Endothelial cell of umbilical vein (primary cell): Measurements from ENCODE around the gene RNH1.

Source experiments
- CTCF ChIP-seq, 2 donors: IDR thresholded peaks; 1 replicate in 1 of 2; 2 replicates in 1 of 2; pipeline ENCODE4 v1.5.1; 2011; ENCODE audit warnings: low read length in 2 of 2, mild to moderate bottlenecking in 2 of 2, moderate library complexity in 2 of 2, control low read depth in 1 of 2, inconsistent platforms in 1 of 2, low read depth in 1 of 2; ENCODE audit not compliant: insufficient read depth in 1 of 2; ENCODE audit errors: extremely low read depth in 1 of 2
- POLR2AphosphoS5 ChIP-seq: IDR thresholded peaks from 2 replicates; pipeline ENCODE4 v1.6.1; 2012; ENCODE audit warnings: low read depth, mild to moderate bottlenecking, control low read depth, low read length, moderate library complexity; ENCODE audit not compliant: insufficient read depth

DNA sequence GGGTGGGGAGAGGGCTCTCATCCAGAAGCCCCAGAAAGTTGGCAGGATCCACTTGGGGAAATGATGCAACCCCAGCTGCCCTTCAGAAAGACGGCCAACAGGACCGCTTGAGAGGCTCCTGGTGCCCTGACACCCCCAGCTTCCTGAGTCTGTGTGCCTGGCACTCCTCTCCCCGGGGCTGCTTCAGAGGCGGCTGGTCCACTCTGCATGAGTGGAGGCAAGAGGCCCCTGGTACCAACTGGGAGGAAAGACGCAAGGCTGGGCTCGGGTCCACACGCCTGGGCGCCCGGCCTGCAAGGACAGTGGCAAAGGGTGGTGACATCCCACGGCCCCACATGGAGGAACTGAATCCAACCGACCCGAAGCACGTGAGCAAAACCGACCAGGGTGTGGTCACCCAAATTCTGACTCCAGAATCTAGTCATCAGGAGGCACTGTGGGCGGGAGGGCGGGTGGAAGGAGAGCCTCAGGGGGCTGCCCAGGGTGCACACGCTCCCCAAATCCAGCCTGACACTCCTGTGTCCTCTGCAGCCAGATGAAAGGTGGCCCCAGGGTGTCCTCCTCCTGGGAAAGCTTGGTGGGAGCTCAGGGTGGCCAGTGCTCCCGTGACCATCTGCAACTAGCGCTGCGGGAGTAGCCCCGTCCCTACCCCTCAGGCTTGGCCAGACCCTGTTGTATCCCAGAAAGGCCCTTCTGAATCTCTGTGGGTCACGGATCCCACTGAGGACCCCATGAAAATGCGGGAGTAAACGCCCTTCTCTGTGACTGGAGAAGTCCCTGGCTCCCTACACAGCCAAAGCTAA is 3.7 kb downstream of the RNH1 start:
- no peak for TF ChIP-seq POLR2AphosphoS5
- TF ChIP-seq CTCF (IDR thresholded peaks at IDR 0.05; ENCODE audit: extremely low read depth in 1 of 2, insufficient read depth in 1 of 2, low read depth in 1 of 2, low read length in 2 of 2), result no peak
